Limb (tissue), 2 donors: ENCODE data around the gene SPATS2.
"Not testable (repeated sequence)": the region's sequence is repeated elsewhere in the genome, so short reads cannot be mapped to it uniquely, and the experiment has no call there.

Experiments
- DNase-seq, 2 donors: peaks; one replicate each; pipeline ENCODE4 v3.0.0-alpha.2; 2016; ENCODE audit errors: extremely low spot score in 2 of 2

Gene SPATS2

DNA sequence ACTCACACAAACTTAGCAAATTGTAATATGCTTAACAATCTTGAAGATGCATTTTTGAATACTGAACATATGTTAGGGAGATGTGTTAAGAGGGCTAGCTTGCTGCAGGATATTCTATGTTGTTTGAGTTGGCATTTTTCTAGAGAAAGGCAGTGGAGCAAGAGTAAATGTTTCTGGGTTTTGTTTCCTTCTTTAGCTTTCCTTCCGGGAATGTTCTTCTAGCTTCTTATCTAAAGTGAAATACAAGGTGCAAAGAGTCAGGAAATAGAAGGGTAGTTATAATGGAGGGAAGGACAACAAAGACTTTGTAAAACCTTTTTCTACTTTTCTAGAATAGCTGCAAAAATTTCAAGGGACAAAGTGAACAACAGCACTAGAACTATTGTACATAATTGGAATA lies 94.0 kb downstream of the SPATS2 start:
- DNase-seq, result no peak

DNA sequence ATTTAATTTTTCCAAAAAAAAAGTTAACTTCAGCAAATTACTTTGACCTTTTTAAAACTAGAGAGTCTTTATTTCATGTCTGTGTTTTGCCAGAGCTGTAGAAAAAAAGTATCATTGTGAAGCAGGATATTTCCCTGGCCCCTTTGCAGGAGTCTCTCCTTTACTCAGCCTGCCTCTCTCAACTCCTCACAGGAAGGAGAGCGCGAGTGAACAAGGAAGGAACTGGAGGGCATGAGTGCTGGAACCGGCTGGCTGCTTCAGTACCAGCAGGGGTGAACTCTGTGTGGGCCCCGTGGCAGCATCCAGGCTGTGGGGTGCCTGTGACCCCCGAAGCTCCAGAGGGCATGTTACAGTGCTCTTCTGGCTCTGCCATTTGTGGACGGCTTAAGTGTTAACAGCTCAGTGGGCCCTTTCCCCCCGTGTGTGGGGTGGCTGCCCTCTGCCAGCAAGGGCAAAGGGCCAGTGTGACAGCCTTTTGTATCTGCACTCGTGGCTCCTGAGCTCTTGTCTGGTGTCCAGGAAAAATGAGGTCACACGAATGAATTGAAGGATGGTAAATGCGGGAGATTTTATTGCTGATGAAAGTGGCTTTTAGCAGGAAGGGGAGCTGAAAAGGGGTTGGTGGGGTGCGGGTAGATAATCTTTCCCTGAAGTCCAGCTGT lies 95.0 kb downstream of the SPATS2 start:
- DNase-seq, result no peak

DNA sequence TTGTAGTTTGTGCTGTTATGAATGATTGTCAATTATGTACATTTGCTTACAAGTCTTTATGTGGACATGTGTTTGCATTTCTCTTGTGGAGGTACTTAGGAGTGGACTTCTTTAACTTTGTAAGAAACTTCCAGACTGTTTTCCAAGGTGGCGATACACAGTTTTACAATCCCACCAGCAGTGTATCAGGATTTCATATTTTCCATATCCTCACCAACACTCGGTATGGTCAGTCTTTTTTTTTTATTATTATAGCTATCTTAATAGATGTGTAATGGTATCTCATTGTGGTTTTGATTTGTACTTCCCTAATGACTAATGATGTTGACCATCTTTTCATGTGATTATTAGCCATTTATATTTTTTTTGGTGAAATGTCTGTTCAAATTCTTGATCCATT lies 97.9 kb downstream of the SPATS2 start:
- DNase-seq, result no peak

DNA sequence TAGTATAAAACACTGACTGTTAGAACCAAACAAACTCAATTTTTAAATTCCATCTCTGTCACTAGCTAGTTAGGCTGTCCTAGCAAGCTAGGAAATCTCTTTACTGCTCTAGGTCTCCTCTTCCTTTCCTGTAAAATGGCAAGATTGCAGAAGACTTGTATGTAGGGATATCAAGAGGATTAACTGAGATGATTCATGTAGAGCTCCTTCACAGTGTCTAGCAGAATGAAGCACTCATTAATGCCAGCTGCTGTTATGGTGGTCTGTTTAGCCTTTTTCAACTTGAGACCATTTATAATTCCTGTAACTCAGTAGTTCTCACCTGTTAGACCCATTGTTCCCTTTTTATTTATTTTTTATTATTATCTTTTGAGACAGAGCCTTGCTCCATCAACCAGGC lies 103.7 kb downstream of the SPATS2 start:
- DNase-seq, result no peak

DNA sequence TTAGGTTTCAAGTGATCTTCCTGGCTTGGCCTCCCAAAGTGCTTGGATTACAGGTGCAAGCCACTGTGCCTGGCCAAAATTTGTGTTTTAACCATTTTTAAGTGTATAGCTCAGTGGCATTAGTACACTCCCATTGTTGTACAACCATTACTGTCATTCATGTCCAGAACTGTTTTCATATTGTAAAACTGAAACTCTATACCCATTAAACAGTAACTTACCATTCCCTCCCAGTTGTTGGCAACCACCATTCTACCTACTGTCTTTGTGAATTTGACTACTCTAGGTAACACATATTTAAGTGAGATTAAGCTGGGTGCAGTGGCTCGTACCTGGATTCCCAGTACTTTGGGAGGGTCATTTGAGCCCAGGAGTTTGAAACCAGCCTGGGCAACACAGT lies 104.3 kb downstream of the SPATS2 start:
- no peak for DNase-seq

DNA sequence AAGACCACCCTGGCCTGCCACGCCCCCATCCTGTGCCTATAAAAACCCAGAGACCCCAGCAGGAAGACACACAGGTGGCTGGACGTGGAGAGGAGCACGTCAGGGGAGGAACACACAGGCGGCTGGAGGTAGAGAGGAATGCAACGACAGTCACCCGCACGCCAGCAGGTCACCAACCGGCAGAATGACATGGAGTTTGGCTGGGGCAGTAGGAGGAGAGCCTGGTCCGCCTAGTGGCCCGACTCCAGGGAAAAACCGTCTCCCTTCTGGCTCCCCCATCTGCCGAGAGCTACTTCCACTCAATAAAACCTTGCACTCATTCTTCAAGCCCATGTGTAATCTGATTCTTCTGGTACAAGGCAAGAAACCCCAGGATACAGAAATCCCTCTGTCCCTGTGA lies 108.8 kb downstream of the SPATS2 start:
- no peak for DNase-seq

DNA sequence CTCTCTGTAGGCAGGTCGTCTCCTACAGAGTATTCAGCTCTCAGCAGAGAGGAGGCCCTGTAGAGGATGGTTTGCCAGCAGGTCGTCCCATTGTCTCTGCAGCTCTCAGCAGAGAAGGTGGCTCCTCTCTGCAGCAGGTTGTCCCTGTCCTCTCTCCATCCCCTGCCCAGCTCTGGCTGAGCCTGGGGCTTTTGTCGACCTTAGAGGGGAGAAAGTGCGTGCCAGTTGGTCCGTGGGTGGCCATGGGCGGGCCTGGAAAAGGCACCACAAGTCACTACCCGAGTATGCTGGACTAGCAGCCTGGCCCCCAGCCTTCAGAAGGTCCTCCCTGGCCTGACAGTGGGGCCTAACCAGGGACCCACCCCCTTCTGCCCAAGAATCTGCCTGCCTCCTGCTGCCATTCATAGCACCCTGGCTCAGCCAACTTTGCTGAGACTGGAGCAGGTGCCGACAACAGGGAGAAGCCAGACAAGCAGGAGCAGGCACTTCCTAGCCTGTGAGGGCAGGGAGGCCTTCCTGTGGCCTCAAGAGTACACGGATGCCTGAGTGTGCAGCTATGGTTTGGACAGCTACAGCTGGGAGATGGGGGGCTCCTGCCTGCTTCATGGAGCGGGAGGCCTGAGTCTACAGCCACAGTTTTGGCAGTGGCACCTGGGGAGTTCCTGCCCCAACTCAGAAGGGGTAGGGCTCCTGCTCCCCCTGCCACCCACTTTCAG lies 111.8 kb downstream of the SPATS2 start:
- DNase-seq, result no peak

DNA sequence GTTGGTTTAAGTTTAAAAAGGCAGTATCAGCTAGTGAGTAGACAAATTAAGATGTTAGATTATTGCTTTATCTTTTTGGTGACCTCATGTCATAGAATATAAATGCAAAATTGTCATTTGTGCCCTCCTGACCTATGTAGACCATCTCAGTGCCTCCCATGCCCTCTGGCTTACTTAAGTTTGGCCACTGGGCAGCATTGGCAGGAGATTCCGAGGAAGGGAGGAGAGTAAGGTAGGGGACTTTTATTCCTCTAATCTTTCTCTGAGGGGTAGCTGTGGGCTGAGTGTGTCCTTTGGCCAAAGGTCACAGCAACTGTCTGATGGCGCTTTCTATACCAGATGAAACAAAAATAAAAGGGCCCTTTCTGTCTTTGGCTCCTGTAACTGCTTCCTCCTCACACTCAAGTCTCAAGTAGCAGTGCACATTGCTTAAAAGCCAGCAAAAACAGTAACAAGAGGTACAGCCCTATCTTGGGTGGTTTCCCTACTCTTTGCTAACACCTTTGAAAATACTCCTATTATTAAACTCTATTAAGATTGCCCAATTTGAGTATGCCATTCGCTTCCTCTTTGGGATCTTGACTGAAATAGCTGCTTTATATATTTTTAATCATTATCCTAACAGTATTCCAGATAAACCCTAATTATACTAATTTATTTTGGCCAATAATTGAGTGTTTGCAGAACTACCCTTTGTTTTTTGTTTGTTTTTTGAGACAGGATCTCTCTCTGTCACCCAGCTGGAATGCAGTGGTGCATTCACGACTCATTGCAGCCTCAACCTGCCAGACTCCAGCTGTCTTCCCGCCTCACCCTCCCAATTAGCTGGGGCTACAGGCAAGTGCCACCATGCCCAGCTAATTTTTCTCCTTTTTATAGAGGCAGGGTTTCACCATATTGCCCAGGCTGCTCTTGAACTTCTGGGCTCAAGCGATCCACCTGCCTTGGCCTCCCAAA lies 115.1 kb downstream of the SPATS2 start:
- DNase-seq, result no peak

DNA sequence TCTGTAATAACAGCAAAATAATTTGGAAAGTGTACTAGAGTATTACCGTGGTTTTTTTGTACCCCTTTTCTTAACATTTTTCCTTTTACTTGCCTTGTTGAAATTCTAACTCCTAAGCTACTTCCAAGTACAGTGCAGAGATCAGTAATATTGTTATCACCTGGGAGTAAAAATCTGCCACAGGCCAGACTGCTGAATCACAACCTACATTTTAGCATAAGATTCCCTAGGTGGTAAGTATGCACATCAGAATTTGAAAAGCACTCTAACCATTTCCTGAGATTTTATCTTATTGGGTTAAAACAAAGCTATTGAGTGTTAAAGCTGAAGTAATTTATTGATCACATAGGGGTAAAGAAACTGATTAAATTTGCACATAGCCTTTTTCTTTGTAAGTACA lies 116.4 kb downstream of the SPATS2 start:
- no peak for DNase-seq

DNA sequence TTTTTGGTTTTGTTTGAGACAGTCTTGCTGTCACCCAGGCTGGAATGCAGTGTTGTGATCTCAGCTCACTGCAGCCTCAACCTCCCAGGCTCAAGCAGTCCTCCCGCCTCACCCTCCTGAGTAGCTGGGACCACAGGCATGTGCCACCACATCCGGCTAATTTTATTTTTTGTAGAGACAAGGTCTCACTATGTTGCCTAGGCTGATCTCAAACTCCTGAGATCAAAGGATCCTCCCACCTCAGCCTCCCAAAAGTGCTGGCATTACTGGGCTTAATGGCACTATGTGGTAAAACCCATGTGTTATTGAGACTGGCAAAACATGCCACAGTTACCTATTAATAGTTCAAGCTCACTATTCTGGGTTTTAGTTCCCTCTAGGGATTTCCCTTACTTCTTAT lies 120.3 kb downstream of the SPATS2 start:
- DNase-seq, result no peak

DNA sequence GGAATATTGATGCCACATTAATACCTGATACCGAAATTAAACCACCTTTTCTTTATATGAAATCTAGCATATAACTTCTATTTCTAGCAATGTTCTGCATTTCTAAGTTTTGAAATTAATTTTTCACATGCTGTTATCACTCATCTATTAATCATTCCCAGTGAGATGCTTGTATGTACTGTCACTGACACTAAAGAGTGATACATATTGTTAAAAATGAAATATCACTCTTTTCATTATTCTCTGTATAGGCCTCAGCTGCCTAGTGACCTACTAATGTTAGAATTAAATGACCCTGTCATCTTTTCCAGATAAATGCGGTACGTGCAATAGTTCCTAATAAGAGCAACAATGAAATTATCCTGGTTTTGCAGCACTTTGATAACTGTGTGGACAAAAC lies 121.9 kb downstream of the SPATS2 start:
- DNase-seq, result no peak

DNA sequence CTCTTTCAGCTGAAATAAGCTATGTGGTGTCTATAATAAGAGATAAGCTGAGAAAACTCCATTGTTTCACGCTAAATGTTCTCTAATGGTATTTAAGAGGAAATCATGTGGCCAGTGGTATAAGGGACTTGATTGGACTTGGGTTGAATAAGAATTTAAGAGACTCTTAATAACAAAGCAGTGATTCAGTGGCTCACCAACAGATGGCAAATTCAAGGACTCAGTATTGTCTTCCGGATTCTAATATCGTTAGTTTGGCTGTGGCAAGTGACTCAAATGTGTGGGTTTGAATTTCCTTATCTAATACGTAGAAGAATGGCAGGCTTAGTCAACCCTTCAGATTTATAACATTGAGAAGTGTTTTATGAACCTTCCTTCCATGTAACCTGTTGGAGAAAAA lies 122.5 kb downstream of the SPATS2 start:
- DNase-seq, result no peak

DNA sequence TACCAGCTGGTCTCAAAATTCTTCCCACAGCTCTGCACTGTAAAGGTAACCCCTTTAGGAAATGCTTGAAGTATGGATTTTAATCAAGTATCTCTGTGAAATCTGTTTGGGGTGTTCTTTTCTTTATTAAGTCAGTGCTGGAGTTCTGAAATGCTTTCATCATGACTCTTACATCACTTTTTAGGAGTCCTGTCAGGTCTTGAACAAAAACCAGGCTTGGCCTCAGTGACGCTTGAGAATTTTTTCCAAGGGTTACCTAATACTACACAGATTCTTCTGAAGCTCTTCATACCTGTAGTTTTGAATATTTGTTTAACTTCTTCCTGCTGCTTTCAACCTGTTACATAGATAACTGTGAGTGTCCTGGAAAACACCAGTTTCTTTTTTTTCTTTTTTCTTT lies 124.6 kb downstream of the SPATS2 start:
- no peak for DNase-seq

DNA sequence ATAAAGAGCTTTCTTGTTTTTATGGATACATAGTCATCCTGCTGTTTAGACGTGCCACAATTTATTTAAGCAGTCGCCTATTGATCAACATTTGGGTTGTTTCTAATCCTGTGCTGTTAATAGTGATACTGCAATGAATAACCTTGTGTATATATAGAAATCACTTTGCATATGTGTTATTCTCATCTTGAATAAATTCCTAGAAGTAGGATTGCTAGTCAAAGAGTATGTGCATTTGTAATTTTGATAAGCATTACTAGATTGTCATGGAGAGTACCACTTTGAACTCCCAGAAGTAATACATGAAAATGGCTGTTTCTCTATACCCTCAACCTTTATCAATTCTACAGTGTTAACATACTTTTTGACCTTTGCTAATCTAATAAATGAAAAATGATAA lies 126.6 kb downstream of the SPATS2 start:
- no peak for DNase-seq

DNA sequence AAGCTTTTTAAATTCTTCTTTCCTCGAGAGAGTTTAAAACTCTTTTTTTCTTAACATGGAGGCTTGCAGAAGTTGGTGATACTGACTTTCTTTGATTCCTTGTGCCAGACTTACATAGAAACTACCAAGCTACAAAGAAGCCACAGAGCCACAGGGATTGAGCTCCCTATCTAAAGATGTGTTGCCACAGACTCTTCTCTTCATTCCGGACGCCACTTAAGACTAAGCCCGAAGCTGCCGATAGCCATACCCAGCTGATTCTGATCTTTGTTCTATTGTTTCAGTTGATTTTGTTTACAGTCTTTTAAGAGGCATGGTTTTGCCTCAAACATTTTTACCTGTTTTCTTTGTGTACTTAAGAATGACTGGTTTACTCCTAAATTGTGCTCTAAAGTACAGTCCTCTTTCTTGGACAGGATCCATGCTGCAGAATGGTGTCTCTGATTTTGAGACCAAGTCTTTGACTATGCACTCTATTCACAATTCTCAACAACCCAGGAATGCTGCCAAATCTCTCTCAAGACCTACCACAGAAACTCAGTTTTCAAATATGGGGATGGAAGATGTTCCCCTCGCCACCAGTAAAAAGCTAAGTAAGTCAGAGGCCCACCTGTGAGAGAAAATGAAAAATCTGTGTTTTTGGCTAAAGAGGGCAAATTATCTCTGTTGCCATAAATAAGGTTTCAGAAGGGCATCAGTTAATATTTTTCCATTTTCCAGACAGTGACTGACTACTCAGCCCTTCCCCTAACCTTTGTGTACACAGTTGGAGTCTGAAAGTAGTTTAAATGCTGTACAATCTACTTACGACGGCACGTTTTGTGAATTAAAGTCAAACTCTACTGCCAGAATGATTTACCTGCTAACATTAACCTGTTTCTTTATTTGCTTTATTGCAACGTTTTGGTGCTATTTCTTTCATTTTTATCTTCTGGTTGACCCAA lies 129.4 kb downstream of the SPATS2 start:
- DNase-seq, result no peak

DNA sequence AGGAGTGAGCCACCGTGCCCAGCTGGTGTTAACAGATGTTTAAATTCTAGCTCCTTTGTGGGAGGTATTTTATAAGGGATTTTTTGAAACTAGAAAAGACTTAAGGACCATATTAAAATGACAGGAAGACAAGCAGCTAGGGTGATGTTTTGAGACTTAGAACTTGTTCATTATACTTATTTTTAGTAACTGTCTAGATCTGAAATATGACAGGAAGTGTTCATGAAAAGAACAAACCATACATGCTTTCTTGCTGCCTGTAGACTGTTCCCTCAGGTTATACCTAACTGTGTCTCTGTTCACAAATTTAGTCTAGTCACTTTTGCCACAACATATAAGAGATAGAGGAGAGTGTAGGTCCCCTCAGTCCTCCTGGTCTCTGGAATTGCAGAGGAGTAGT lies 134.6 kb downstream of the SPATS2 start:
- DNase-seq, result no peak

DNA sequence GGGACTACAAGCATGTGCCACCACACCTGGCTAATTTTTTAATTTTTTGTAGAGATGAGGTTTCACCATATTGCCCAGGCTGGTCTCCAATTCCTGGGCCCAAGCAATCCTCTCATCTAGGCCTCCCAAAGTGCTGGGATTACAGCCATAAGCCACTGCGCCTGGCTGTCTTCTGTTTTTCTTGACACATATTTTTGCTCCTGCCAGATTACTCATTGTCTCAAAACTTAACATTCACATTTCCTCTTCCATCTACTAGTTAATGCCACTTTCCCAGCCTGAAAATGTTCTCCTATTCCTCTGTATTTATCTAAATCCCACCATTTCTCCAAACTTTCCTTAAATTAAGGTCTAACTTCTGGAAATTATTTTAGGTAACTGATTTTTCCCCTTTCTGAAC lies 135.3 kb downstream of the SPATS2 start:
- no peak for DNase-seq

DNA sequence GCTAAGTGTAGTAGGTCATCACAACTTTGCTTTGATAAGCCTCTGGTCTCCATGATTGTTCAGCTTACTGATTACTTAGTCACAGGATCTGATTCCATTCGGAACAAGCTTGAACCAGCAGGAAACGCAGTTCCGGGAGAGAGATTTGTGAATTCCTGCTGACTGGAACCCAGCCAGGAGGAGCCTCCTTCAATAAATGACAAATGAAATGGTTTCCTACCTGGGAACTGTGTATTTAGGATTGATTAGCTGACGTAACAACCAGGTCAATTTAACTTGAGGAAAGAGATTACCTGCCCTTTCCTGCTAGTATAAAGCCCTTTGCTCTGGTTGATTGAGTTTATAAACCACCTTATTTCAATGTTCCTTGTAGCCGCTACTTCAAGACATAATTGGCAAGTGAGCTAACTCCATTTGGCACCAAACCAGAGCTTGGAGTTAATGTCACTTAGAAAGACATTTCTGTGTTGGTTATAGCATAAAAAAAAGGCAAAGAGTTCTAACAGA lies 136.5 kb downstream of the SPATS2 start:
- DNase-seq, result no peak

DNA sequence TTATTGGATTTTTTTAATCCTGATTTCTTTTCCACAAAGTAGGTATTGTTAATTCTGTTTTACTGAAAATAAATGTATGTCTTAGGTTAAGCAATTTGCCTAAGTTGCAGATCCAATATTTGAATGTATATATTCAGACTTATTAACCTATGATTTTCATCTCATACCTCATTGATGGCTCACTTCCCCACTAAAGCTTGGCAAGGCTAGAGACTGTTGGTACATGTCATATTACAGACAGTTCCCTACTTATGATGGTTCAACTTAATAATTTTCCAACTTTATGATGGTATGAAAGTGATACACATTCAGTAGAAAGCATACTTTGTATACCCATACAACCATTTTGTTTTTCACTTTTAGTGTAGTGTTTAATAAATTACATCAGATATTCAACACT lies 138.4 kb downstream of the SPATS2 start:
- no peak for DNase-seq

DNA sequence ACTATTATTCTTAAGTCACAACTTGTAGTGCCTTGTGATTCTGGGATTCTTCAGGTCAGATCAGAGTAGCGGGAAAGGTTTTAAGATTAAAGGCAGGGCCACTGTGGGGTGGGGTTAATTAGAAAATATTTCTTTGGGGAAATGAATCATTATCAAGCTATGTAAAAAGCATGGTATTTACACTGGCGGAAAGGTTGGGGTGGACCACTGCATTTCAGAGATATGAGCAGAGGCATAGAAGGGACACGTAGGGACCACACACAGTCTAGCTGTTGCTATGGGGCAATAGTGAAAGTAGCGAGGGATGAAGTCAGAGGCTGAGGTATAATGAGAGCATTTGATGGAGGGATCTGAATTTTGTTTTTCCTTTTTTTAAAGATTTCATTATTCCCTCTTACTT lies 139.9 kb downstream of the SPATS2 start:
- no peak for DNase-seq

DNA sequence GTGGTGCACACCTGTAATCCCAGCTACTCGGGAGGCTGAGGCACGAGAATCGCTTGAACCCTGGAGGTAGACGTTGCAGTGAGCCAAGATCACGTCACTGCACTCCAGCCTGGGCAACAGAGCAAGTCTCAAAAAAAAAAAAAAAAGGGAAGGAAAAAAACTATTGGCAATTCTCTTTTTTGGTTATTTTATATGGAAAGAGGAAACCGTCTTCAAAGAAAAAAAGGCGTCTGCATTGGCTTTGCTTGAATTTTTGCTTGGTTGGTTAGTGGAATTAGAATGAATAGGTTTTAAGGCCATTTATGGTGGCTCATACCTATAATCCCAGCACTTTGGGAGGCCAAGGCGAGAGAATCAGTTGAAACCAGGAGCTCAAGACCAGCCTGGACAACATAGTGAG lies 142.4 kb downstream of the SPATS2 start:
- DNase-seq, result not testable (repeated sequence)
